GM19025 (cell line): ENCODE results near the gene CDK12.
"Not testable (repeated sequence)": the region's sequence is repeated elsewhere in the genome, so short reads cannot be mapped to it uniquely, and the experiment has no call there.

ENCODE experiments used
- ATAC-seq: cut with Tn5 transposase; IDR thresholded peaks from one replicate; pipeline ENCODE4 v1.9.1; 2021; ENCODE audit warnings: mild to moderate bottlenecking, low read depth, moderate library complexity; ENCODE audit not compliant: unreplicated experiment

CDK12 gene

GRCh38 chr17:39487946-39488345 lies 26.7 kb downstream of the CDK12 start:
- ATAC-seq: no peak

GRCh38 chr17:39496921-39497320 lies 35.6 kb downstream of the CDK12 start:
- ATAC-seq: not testable (repeated sequence)

GRCh38 chr17:39507511-39507910 lies 46.2 kb downstream of the CDK12 start:
- ATAC-seq: no peak

GRCh38 chr17:39508987-39509386 lies 47.7 kb downstream of the CDK12 start:
- no peak for ATAC-seq

DNA sequence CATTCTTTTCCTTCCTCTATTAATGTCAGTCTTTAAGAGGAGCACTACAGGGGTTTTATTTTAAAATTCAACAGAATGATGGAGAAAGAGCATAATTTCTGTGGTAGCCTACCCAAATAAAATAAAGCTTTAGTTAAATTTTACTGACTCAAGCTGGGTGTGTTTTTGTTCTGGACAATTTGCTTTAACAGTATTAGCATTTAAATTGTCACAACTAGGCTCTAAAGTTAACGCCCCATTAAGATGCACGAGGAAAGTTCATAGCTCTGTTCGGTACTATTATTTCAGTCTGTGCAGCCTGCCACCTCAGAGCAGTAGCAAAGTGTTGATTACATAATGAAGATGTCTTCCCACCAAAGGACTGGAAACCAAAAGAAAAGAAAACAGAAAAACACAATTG lies 52.0 kb downstream of the CDK12 start:
- ATAC-seq: no peak

- no peak for ATAC-seq
These were observed 52.6 kb downstream of the CDK12 start for GRCh38 chr17:39513915-39514314.

GRCh38 chr17:39517224-39517623 lies 55.9 kb downstream of the CDK12 start:
- ATAC-seq: no peak

DNA sequence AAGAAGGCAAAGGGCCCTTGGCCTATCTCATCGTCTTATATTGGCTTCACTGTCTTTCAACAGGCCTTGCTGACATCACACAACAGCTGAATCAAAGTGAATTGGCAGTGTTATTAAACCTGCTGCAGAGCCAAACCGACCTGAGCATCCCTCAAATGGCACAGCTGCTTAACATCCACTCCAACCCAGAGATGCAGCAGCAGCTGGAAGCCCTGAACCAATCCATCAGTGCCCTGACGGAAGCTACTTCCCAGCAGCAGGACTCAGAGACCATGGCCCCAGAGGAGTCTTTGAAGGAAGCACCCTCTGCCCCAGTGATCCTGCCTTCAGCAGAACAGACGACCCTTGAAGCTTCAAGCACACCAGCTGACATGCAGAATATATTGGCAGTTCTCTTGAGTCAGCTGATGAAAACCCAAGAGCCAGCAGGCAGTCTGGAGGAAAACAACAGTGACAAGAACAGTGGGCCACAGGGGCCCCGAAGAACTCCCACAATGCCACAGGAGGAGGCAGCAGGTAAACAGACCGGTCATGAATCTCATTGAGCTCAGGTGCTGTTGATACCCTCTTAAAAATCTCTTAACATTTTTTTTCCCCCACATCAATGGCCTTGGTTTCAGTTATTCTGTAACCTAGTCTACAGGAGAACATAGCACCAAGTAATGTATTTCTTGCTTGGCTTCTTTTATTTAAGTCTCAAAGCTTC lies 64.7 kb downstream of the CDK12 start:
- no peak for ATAC-seq

GRCh38 chr17:39527220-39527813 lies 66.0 kb downstream of the CDK12 start:
- ATAC-seq: no peak

DNA sequence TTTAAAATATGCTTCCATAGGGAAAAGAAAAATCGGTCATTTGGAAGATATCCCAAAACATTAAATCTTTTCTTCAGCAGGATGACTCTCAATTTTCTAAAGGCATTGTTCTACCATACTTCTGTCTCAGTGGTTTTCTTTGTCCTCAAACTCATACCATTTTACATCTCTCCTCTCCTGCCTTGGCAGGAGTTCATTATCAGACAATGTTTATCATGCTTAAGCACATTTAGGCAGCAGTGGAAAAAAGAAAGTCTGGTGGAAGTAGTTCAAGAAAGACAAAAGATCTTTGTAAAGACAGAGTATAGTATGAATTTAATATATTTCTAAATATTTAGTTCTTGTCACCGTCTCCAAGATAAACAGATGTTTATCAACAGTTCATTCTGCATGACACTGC lies 68.2 kb downstream of the CDK12 start:
- no peak for ATAC-seq

- no peak for ATAC-seq
These were observed 69.2 kb downstream of the CDK12 start for GRCh38 chr17:39530513-39530912.

DNA sequence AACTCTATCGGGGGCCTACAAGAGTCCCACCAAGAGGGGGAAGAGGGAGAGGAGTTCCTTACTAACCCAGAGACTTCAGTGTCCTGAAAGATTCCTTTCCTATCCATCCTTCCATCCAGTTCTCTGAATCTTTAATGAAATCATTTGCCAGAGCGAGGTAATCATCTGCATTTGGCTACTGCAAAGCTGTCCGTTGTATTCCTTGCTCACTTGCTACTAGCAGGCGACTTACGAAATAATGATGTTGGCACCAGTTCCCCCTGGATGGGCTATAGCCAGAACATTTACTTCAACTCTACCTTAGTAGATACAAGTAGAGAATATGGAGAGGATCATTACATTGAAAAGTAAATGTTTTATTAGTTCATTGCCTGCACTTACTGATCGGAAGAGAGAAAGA lies 70.0 kb downstream of the CDK12 start:
- ATAC-seq: no peak

- no peak for ATAC-seq
These were observed 72.6 kb downstream of the CDK12 start for GRCh38 chr17:39533891-39534290.

DNA sequence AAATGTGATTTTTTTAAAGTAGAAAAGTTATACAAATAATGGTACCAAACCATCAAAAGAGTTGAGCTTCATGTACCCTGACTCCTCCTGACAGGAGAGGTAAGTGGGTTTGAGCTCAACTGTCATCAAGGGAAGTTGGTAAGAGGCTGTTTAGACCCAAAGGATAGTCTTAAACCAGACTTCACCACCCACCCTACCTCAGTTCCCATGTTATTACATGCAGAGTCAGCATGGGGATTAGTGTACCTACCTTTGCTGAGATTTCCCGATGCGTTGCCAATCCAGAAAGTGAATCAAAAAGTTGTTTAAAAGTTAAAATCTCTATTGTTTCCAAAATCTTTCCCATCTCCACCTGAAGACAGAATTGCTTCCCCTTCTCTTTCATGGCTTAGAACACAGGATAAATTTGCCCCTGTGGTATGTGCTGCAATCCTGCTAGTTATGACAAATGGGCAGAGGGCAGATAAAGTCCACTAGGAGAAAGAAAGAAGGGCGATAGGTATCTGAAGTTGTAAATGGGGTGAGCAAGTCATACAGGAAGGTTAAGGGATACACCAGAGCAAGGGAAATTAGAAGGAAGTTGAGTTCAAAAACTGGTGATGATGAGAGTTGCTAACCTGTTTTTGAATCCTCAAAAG lies 73.6 kb downstream of the CDK12 start:
- no peak for ATAC-seq

- no peak for ATAC-seq
These were observed 75.2 kb downstream of the CDK12 start for GRCh38 chr17:39536468-39536867.

GRCh38 chr17:39537364-39537763 lies 76.1 kb downstream of the CDK12 start:
- not testable (repeated sequence) for ATAC-seq

DNA sequence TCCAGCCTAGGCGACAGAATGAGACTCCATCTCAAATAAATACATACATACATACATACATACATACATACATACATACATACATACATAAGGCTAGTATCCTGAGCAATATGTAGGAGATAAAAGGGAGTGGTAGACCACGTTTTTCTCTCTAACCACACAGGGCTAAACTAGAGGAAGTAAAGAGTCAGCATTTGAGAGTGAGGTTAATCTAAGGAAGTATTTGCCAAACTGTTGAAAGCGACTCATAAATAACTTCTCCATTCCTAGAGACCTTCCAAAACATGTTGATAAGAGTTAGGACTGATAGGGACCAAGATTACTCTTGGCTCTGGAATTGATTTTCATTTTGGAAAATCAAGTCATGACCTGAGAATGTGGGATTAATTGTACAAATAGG lies 77.6 kb downstream of the CDK12 start:
- ATAC-seq: no peak

DNA sequence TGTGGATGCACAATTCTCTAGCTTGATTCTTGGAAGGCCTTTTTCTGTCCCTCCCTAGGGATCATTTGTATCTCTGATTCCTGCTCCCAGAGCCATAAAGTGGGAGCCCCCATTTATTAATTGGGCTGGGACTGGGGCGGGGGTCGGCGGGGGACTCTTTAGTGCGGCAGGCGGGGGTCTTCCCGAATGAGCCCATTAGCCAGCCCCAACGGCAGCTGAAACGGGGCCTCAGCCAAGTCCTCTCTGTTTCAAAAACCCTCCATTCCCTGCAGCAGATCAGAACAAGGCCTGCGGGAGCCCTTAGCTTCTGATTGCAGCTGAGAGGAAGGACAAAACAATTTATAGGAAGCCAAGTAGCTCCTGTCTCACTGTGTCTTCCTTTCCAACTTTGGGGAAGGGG lies 79.3 kb downstream of the CDK12 start:
- no peak for ATAC-seq

GRCh38 chr17:39541652-39542051 lies 80.4 kb downstream of the CDK12 start:
- no peak for ATAC-seq

- ATAC-seq: no peak
These were observed 81.9 kb downstream of the CDK12 start for GRCh38 chr17:39543176-39543575.

- ATAC-seq: no peak
These were observed 82.4 kb downstream of the CDK12 start for GRCh38 chr17:39543664-39544063.

- ATAC-seq: not testable (repeated sequence)
These were observed 83.1 kb downstream of the CDK12 start for GRCh38 chr17:39544361-39544760.
